IMR-90 (cell line): ENCODE measurements around the gene GJC2. TPM values are rescaled to one million over a fixed set of nuclear protein-coding genes. Genes with fewer than 3 reads are reported as not detected.

Source experiments
- ATAC-seq: fragments of 200-7000 bp; cut with Tn5 transposase; 2 replicates; pipeline ENCODE4 v1.9.1; 2020; ENCODE audit warnings: low read depth, mild to moderate bottlenecking, moderate library complexity
- BruUV-seq: library from RNA; stranded (reverse); fragments of 400-500 nt; replicated peaks from 2 replicates; lab custom pipeline; 2021; lab: Mats Ljungman, UMichigan
- CTCF ChIA-PET: fragments of 300-600 bp; formaldehyde crosslinking; extraction: SDS; loops from one replicate; lab custom pipeline; 2021; ENCODE audit warnings: antibody characterized with exemption; lab: Yijun Ruan, JAX
- POLR2A ChIA-PET: fragments of 300-600 bp; sonication (Branson Sonifier 250); formaldehyde crosslinking; loops from one replicate; lab custom pipeline; 2022; ENCODE audit warnings: antibody characterized with exemption; ENCODE audit not compliant: unreplicated experiment; lab: Charles Lee
- DNase-seq: peaks from one replicate; pipeline ENCODE4 v3.0.0; 2013
- H2AFZ ChIP-seq: replicated peaks from 2 replicates; pipeline ENCODE3; 2013; ENCODE audit warnings: low read length, mild to moderate bottlenecking; ENCODE audit not compliant: poor library complexity
- H2AK5ac ChIP-seq: 2 replicates; pipeline ENCODE4 v1.6.1; 2013; ENCODE audit warnings: low read depth, low read length, inconsistent platforms
- H2AK9ac ChIP-seq: replicated peaks from 2 replicates; pipeline ENCODE3; 2013; ENCODE audit warnings: mild to moderate bottlenecking, low read depth, low read length, moderate library complexity; ENCODE audit not compliant: poor library complexity
- H2BK120ac ChIP-seq: 2 replicates; pipeline ENCODE4 v1.6.1; 2013; ENCODE audit warnings: low read depth, low read length, inconsistent platforms
- H2BK15ac ChIP-seq: 3 replicates; pipeline ENCODE4 v1.6.1; 2013; ENCODE audit warnings: low read depth, low read length, inconsistent platforms
- H2BK20ac ChIP-seq: 2 replicates; pipeline ENCODE4 v1.6.1; 2013; ENCODE audit warnings: low read depth, mild to moderate bottlenecking, inconsistent platforms, low read length, moderate library complexity
- H2BK5ac ChIP-seq: 2 replicates; pipeline ENCODE4 v1.6.1; 2013; ENCODE audit warnings: mild to moderate bottlenecking, low read depth, low read length, inconsistent platforms; ENCODE audit not compliant: poor library complexity, severe bottlenecking
- H3K14ac ChIP-seq: replicated peaks from 2 replicates; pipeline ENCODE4 v1.6.1; 2013; ENCODE audit warnings: low read depth, low read length, inconsistent platforms
- H3K18ac ChIP-seq: 2 replicates; pipeline ENCODE4 v1.6.1; 2013; ENCODE audit warnings: low read depth, low read length, control low read depth
- H3K23ac ChIP-seq: 2 replicates; pipeline ENCODE4 v1.6.1; 2013; ENCODE audit warnings: low read depth, low read length, inconsistent platforms
- H3K27ac ChIP-seq: 2 replicates; pipeline ENCODE4 v1.5.1; 2013; ENCODE audit warnings: mild to moderate bottlenecking, control low read depth, low read length; ENCODE audit not compliant: insufficient read depth
- H3K27me3 ChIP-seq: 2 replicates; pipeline ENCODE4 v1.6.1; 2013; ENCODE audit warnings: low read length; ENCODE audit not compliant: control insufficient read depth, insufficient read depth
- H3K36me3 ChIP-seq: 2 replicates; pipeline ENCODE4 v1.6.1; 2013; ENCODE audit warnings: low read length, mixed read lengths; ENCODE audit not compliant: control insufficient read depth, insufficient read depth
- H3K4ac ChIP-seq: 2 replicates; pipeline ENCODE4 v1.6.1; 2013; ENCODE audit warnings: low read depth, low read length, inconsistent platforms
- H3K4me1 ChIP-seq: 2 replicates; pipeline ENCODE4 v1.6.1; 2013; ENCODE audit warnings: low read length, mixed read lengths; ENCODE audit not compliant: control insufficient read depth, insufficient read depth
- H3K4me2 ChIP-seq: 2 replicates; pipeline ENCODE4 v1.6.1; 2013; ENCODE audit warnings: low read depth, mild to moderate bottlenecking, control low read depth, low read length, moderate library complexity
- H3K4me3 ChIP-seq: 2 replicates; pipeline ENCODE4 v1.5.1; 2013; ENCODE audit warnings: low read depth, mild to moderate bottlenecking, control low read depth, low read length, moderate library complexity; ENCODE audit not compliant: insufficient read depth
- H3K56ac ChIP-seq: 2 replicates; pipeline ENCODE4 v1.6.1; 2013; ENCODE audit warnings: low read length, inconsistent platforms; ENCODE audit not compliant: insufficient read depth; ENCODE audit errors: extremely low read depth
- H3K79me1 ChIP-seq, 2 experiments: 2 replicates each; pipeline ENCODE4 v1.6.1; 2013; ENCODE audit warnings: low read length in 2 of 2, inconsistent platforms in 1 of 2, low read depth in 1 of 2
- H3K9ac ChIP-seq: 2 replicates; pipeline ENCODE4 v1.6.1; 2013; ENCODE audit warnings: low read depth, low read length, control low read depth
- H3K9me1 ChIP-seq: 2 replicates; pipeline ENCODE4 v1.6.1; 2013; ENCODE audit warnings: low read length, inconsistent platforms; ENCODE audit not compliant: insufficient read depth
- H3K9me3 ChIP-seq: 2 replicates; pipeline ENCODE4 v1.6.1; 2013; ENCODE audit warnings: low read length; ENCODE audit not compliant: control insufficient read depth, insufficient read depth
- H4K20me1 ChIP-seq: 2 replicates; pipeline ENCODE4 v1.6.1; 2013; ENCODE audit warnings: low read length, inconsistent platforms; ENCODE audit not compliant: insufficient read depth
- H4K5ac ChIP-seq: 2 replicates; pipeline ENCODE4 v1.6.1; 2013; ENCODE audit warnings: mild to moderate bottlenecking, low read depth, low read length, control low read depth
- H4K8ac ChIP-seq, 2 experiments: 2 replicates each; pipeline ENCODE4 v1.6.1; 2013; ENCODE audit warnings: low read depth in 2 of 2, low read length in 2 of 2, control low read depth in 1 of 2, inconsistent platforms in 1 of 2
- H4K91ac ChIP-seq: 2 replicates; pipeline ENCODE4 v1.6.1; 2013; ENCODE audit warnings: low read depth, low read length, inconsistent platforms; ENCODE audit not compliant: insufficient read depth
- CEBPB ChIP-seq: IDR thresholded peaks from 2 replicates; pipeline ENCODE4 v1.6.1; 2012; ENCODE audit warnings: low read depth, low read length, improper control_type of control experiment
- CTCF ChIP-seq: conservative IDR thresholded peaks from 2 replicates; pipeline ENCODE4 v1.5.1; 2012; ENCODE audit warnings: mild to moderate bottlenecking, low read depth, low read length, improper control_type of control experiment
- ELK1 ChIP-seq: fragments of 150-350 bp; IDR thresholded peaks from 2 replicates; pipeline ENCODE4 v1.6.1; 2016; ENCODE audit warnings: low read depth, mild to moderate bottlenecking, low read length, moderate library complexity, borderline replicate concordance
- MAFK ChIP-seq: IDR thresholded peaks from 2 replicates; pipeline ENCODE4 v1.6.1; 2012; ENCODE audit warnings: low read depth, low read length, improper control_type of control experiment
- MAZ ChIP-seq: IDR thresholded peaks from 2 replicates; pipeline ENCODE4 v1.6.1; 2012; ENCODE audit warnings: low read depth, mild to moderate bottlenecking, low read length, improper control_type of control experiment, moderate library complexity, borderline replicate concordance
- MXI1 ChIP-seq: IDR thresholded peaks from 2 replicates; pipeline ENCODE4 v1.6.1; 2012; ENCODE audit warnings: low read depth, mild to moderate bottlenecking, low read length, moderate library complexity, borderline replicate concordance
- POLR2A ChIP-seq: IDR thresholded peaks from 2 replicates; pipeline ENCODE4 v1.6.1; 2012; ENCODE audit warnings: mild to moderate bottlenecking, low read depth, low read length
- RAD21 ChIP-seq: IDR thresholded peaks from 2 replicates; pipeline ENCODE4 v1.6.1; 2012; ENCODE audit warnings: low read length, improper control_type of control experiment
- RCOR1 ChIP-seq: IDR thresholded peaks from 2 replicates; pipeline ENCODE4 v1.6.1; 2012; ENCODE audit warnings: mild to moderate bottlenecking, low read length, improper control_type of control experiment; ENCODE audit not compliant: insufficient replicate concordance
- RFX5 ChIP-seq: IDR thresholded peaks from 2 replicates; pipeline ENCODE4 v1.8.0; 2012; ENCODE audit warnings: low read depth, mild to moderate bottlenecking, low read length, moderate library complexity
- SMC3 ChIP-seq: fragments of 150-350 bp; IDR thresholded peaks from 2 replicates; pipeline ENCODE4 v1.6.1; 2016; ENCODE audit warnings: low read depth, mild to moderate bottlenecking, antibody characterized with exemption, low read length, moderate library complexity
- USF2 ChIP-seq: fragments of 150-350 bp; IDR thresholded peaks from 2 replicates; pipeline ENCODE4 v1.6.1; 2017; ENCODE audit warnings: mild to moderate bottlenecking, antibody characterized with exemption, low read length, low read depth
- WGBS, 2 experiments: methylation state at CpG; one replicate each; pipeline versions ENCODE4 v1.1.5 to v1.1.7; 2013; ENCODE audit warnings: missing lambda C conversion rate in 2 of 2; ENCODE audit not compliant: insufficient read length in 1 of 2; ENCODE audit errors: extremely low coverage in 2 of 2; 5-methylcytosine and 5-hydroxymethylcytosine counted together
- dilution Hi-C: fragments of 300-500 bp; cut with HindIII; formaldehyde crosslinking; loops from one replicate; pipeline ENCODE4 v1.14.3; 2018; ENCODE audit warnings: low sequenced_read_pairs; ENCODE audit not compliant: unreplicated experiment
- in situ Hi-C: fragments of 300-500 bp; cut with MboI; formaldehyde crosslinking; loops from 3 replicates; pipeline ENCODE4 v1.14.3; 2019; ENCODE audit warnings: low sequenced_read_pairs, inconsistent platforms, mixed read lengths
- intact Hi-C: fragments of 100-400 bp; cut with micrococcal nuclease; formaldehyde crosslinking; loops from 2 replicates; pipeline ENCODE4 v1.10.0; 2022
- polyA plus RNA-seq, 3 experiments: library from polyadenylated mRNA; depleted of rRNA; stranded (reverse); fragments of >200 nt; gene quantifications; 2 replicates each; pipeline ENCODE4 v1.2.3, GENCODE V29; 2012; ENCODE audit warnings: low replicate concordance in 1 of 3
- total RNA-seq: library from RNA; depleted of rRNA; stranded (reverse); fragments of >200 nt; gene quantifications from 2 replicates; pipeline ENCODE4 v1.2.3, GENCODE V29; 2012

Gene GJC2
- total and polyA plus RNA-seq, 2 of the 4 experiments (the other 2 are of a cell fraction) = 1.1 to 1.7 TPM

GRCh38 chr1:228154021-228154669, 4.4 kb downstream of the GJC2 start:
- in situ Hi-C loops = no loop called here
- Histone ChIP-seq H3K23ac (no peak overlapping the region), H3K27me3 (no peaks in the 10 kb centered on the region), H3K79me1 (peaks cover 14 to 33% of the 10 kb centered on the region in 2 experiments), H3K36me3 (no peaks in the 10 kb centered on the region), H2BK120ac (no peak overlapping the region), H3K27ac (no peak overlapping the region), H3K4ac (no peak overlapping the region), H4K20me1 (peaks cover 7% of the 10 kb centered on the region; the same call in 1 of the 2 replicates), H3K9me3 (no peaks in the 10 kb centered on the region), H3K56ac (no peak overlapping the region), H2BK5ac (no peak overlapping the region), H2AK9ac (no peak overlapping the region), H3K9ac (no peak overlapping the region), H2BK15ac (no peak overlapping the region), H3K4me3 (no peak overlapping the region), H4K91ac (no peak overlapping the region), H4K5ac (no peak overlapping the region), H3K4me1 (peaks cover 22% of the 10 kb centered on the region), H2AFZ (no peak overlapping the region), H2BK20ac (no peak overlapping the region), H3K14ac (no peak overlapping the region), H3K18ac (no peak overlapping the region), H4K8ac (no peak overlapping the region), H3K4me2 (no peak overlapping the region), H3K9me1 (peaks cover 16% of the 10 kb centered on the region), H2AK5ac (no peak overlapping the region)
- TF ChIP-seq CTCF (no peak), CEBPB (no peak), MAFK (no peak), USF2 (no peak), SMC3 (no peak), MXI1 (no peak), RFX5 (no peak), POLR2A (no peak), MAZ (no peak), ELK1 (no peak), RCOR1 (no peak), RAD21 (no peak)
- POLR2A ChIA-PET = no interaction called here
- no TSS peak for BruUV-seq
- CTCF ChIA-PET = no interaction called here
- dilution Hi-C loops = no loop called here
- intact Hi-C loops = no loop called here
- WGBS, 2 experiments = no CpG with 5 or more reads among the region's 11 CpGs
- DNase-seq = no peak
- ATAC-seq = no peak
